Keratinocyte (primary cell): ENCODE data around the gene RPH3AL. TPM values are rescaled to one million over a fixed set of nuclear protein-coding genes. Genes with fewer than 3 reads are reported as not detected.

Experiments used
- DNase-seq: peaks from one replicate; pipeline ENCODE4 v3.0.0-alpha.2; 2011; ENCODE audit warnings: low read depth, missing footprints, low spot score
- FAIRE-seq: peaks from 2 replicates; lab custom pipeline; 2011; peaks lifted over from hg19 to GRCh38; lab: Jason Lieb, UNC
- H2AFZ ChIP-seq: 2 replicates; pipeline ENCODE4 v1.6.0; 2012; ENCODE audit warnings: low read length, control low read depth, inconsistent platforms; ENCODE audit not compliant: control insufficient read depth
- H3K27ac ChIP-seq: 2 replicates; pipeline ENCODE4 v1.5.1; 2011; ENCODE audit warnings: low read length; ENCODE audit not compliant: control insufficient read depth, insufficient read depth
- H3K27me3 ChIP-seq: 3 replicates; pipeline ENCODE4 v1.6.0; 2011; ENCODE audit warnings: low read length; ENCODE audit not compliant: control insufficient read depth, insufficient read depth; ENCODE audit errors: extremely low read depth
- H3K36me3 ChIP-seq, 2 experiments: 2 replicates in 1 of 2; 3 replicates in 1 of 2; pipeline ENCODE4 v1.5.1; 2011; ENCODE audit warnings: low read length in 2 of 2, mild to moderate bottlenecking in 1 of 2; ENCODE audit not compliant: control insufficient read depth in 2 of 2, insufficient read depth in 2 of 2; ENCODE audit errors: extremely low read depth in 1 of 2
- H3K4me1 ChIP-seq: 3 replicates; pipeline ENCODE4 v1.5.1; 2011; ENCODE audit warnings: low read length; ENCODE audit not compliant: control insufficient read depth, insufficient read depth; ENCODE audit errors: extremely low read depth
- H3K4me2 ChIP-seq: 3 replicates; pipeline ENCODE4 v1.6.0; 2011; ENCODE audit warnings: low read depth, low read length; ENCODE audit not compliant: control insufficient read depth, insufficient read depth; ENCODE audit errors: extremely low read depth
- H3K4me3 ChIP-seq, 3 experiments: fragments of 200-600 bp in 1 of 3; sonication (generic) in 1 of 3; 2 replicates in 2 of 3; 3 replicates in 1 of 3; pipeline ENCODE4 v1.5.1; 2011 to 2016; ENCODE audit warnings: low read length in 3 of 3, mild to moderate bottlenecking in 3 of 3, control low read depth in 2 of 3, inconsistent platforms in 1 of 3, low read depth in 1 of 3, mixed read lengths in 1 of 3, mixed run types in 1 of 3, moderate library complexity in 1 of 3; ENCODE audit not compliant: control insufficient read depth in 2 of 3, insufficient read depth in 2 of 3; ENCODE audit errors: extremely low read depth in 1 of 3
- H3K79me2 ChIP-seq: 2 replicates; pipeline ENCODE4 v1.6.0; 2012; ENCODE audit warnings: low read length; ENCODE audit not compliant: control insufficient read depth, insufficient read depth
- H3K9ac ChIP-seq: 3 replicates; pipeline ENCODE4 v1.6.0; 2011; ENCODE audit warnings: low read length; ENCODE audit not compliant: control insufficient read depth, insufficient read depth; ENCODE audit errors: extremely low read depth
- H3K9me1 ChIP-seq: 3 replicates; pipeline ENCODE4 v1.6.0; 2011; ENCODE audit warnings: low read length; ENCODE audit not compliant: control insufficient read depth, insufficient read depth; ENCODE audit errors: extremely low read depth
- H3K9me3 ChIP-seq: 2 replicates; pipeline ENCODE4 v1.5.1; 2012; ENCODE audit warnings: low read depth, low read length; ENCODE audit not compliant: control insufficient read depth
- H4K20me1 ChIP-seq: 3 replicates; pipeline ENCODE4 v1.6.0; 2011; ENCODE audit warnings: low read length; ENCODE audit not compliant: control insufficient read depth, insufficient read depth; ENCODE audit errors: extremely low read depth
- CTCF ChIP-seq, 3 experiments: IDR thresholded peaks in 1 of 3; conservative IDR thresholded peaks in 1 of 3; optimal IDR thresholded peaks in 1 of 3; 2 replicates in 2 of 3; 3 replicates in 1 of 3; pipeline versions ENCODE3 to v1.5.1; 2011; ENCODE audit warnings: low read length in 3 of 3, mild to moderate bottlenecking in 3 of 3, moderate library complexity in 2 of 3, control low read depth in 1 of 3, inconsistent platforms in 1 of 3; ENCODE audit not compliant: insufficient read depth in 2 of 3; ENCODE audit errors: extremely low read depth in 1 of 3
- EZH2 ChIP-seq: IDR thresholded peaks from one replicate; pipeline ENCODE4 v1.6.1; 2012; ENCODE audit warnings: inconsistent platforms, mild to moderate bottlenecking, low read length, moderate library complexity
- dilution Hi-C: fragments of 300-500 bp; cut with MboI; formaldehyde crosslinking; loops from one replicate; pipeline ENCODE4 v1.7.0; 2020; ENCODE audit warnings: low sequenced_read_pairs; ENCODE audit not compliant: extremely low pct_ligation_motif_present
- polyA plus RNA-seq, 5 experiments: library from polyadenylated mRNA; depleted of rRNA in 3 of 5; stranded (reverse) in 3 of 5; stranded (forward) in 1 of 5; unstranded in 1 of 5; fragments of >200 nt; gene quantifications; 1 replicate in 1 of 5; 2 replicates in 3 of 5; 3 replicates in 1 of 5; pipeline versions ENCODE4 v1.2.1 to v1.2.3, GENCODE V29; 2011 to 2012; ENCODE audit warnings: missing spikeins in 2 of 5, low read depth in 1 of 5, low replicate concordance in 1 of 5

The RPH3AL gene
- polyA plus RNA-seq, 1 donor (not counting 4 experiments of a cell fraction or from before 2014, with no cell fraction given) = 0.31 TPM

GRCh38 chr17:310111-311010 lies 42.2 kb downstream of the RPH3AL start:
- Histone ChIP-seq H3K4me2 (no peak overlapping the region), H3K4me1 (no peaks in the 10 kb centered on the region), H3K9me1 (no peaks in the 10 kb centered on the region), H3K9ac (no peak overlapping the region), H3K27me3 (no peaks in the 10 kb centered on the region), H3K36me3 (no peaks in the 10 kb centered on the region), H3K9me3 (peaks cover 2% of the 10 kb centered on the region), H3K27ac (no peak overlapping the region), H2AFZ (no peak overlapping the region), H3K79me2 (no peaks in the 10 kb centered on the region), H4K20me1 (no peaks in the 10 kb centered on the region), H3K4me3 (no peak overlapping the region)
- TF ChIP-seq CTCF (optimal IDR thresholded peaks at IDR 0.05 in 1 of 3, IDR thresholded peaks at IDR 0.05 in 1 of 3, conservative IDR thresholded peaks at IDR 0.05 in 1 of 3; ENCODE audit: extremely low read depth in 1 of 3, insufficient read depth in 2 of 3, low read length in 3 of 3) (no peak), EZH2 (no peak)
- FAIRE-seq (no peak), DNase-seq (no peak)
- dilution Hi-C loops = no loop called here

DNA sequence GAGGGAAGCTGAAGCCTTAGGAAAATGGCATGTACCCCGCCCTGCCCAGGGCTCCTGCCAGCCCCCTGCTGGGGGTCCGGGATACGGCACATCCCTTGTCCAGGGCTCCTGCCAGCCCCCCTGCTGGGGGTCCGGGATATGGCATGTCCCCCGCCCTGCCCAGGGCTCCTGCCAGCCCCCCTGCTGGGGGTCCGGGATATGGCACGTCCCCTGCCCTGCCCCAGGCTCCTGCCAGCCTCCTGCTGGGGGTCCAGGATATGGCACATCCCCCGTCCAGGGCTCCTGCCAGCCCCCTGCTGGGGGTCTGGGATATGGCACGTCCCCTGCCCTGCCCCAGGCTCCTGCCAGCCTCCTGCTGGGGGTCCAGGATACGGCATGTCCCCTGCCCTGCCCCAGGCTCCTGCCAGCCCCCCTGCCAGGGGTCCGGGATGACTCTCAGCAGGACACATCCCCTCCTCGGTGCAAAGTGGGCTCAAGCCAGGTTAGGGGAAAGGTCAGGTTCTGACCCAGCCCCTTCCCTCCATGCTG lies 43.2 kb downstream of the RPH3AL start:
- dilution Hi-C loops = no loop called here
- no peaks in the 10 kb centered on the region for H3K79me2 ChIP-seq
- H3K4me1 ChIP-seq = no peaks in the 10 kb centered on the region
- H4K20me1 ChIP-seq = no peaks in the 10 kb centered on the region
- FAIRE-seq (no peak), DNase-seq (no peak)
- H3K27me3 ChIP-seq = no peaks in the 10 kb centered on the region
- no peak overlapping the region for H3K9ac ChIP-seq
- no peak overlapping the region for H2AFZ ChIP-seq
- TF ChIP-seq EZH2 (no peak), CTCF (optimal IDR thresholded peaks at IDR 0.05 in 1 of 3, IDR thresholded peaks at IDR 0.05 in 1 of 3, conservative IDR thresholded peaks at IDR 0.05 in 1 of 3; ENCODE audit: extremely low read depth in 1 of 3, insufficient read depth in 2 of 3, low read length in 3 of 3) (no peak)
- no peaks in the 10 kb centered on the region for H3K9me3 ChIP-seq
- no peak overlapping the region for H3K27ac ChIP-seq
- H3K4me2 ChIP-seq = no peak overlapping the region
- no peaks in the 10 kb centered on the region for H3K36me3 ChIP-seq
- no peak overlapping the region for H3K4me3 ChIP-seq
- no peaks in the 10 kb centered on the region for H3K9me1 ChIP-seq
